H1 (cell line): ENCODE measurements around the gene CORO2B. TPM values are rescaled to one million over a fixed set of nuclear protein-coding genes. Genes with fewer than 3 reads are reported as not detected.

ENCODE experiments used
- CEBPB ChIP-seq: IDR thresholded peaks from 2 replicates; pipeline ENCODE4 v1.6.1; 2012; ENCODE audit warnings: low read depth, low read length
- EGR1 ChIP-seq: IDR thresholded peaks from 2 replicates; pipeline ENCODE4 v1.6.1; 2011; ENCODE audit warnings: low read depth, low read length, borderline replicate concordance
- NRF1 ChIP-seq: IDR thresholded peaks from 2 replicates; pipeline ENCODE4 v1.6.1; 2011; ENCODE audit warnings: mild to moderate bottlenecking, low read depth, low read length, improper control_type of control experiment
- RFX5 ChIP-seq: IDR thresholded peaks from 2 replicates; pipeline ENCODE4 v1.6.1; 2011; ENCODE audit warnings: low read depth, low read length, improper control_type of control experiment, borderline replicate concordance
- SIN3A ChIP-seq, 2 experiments: IDR thresholded peaks in 1 of 2; conservative IDR thresholded peaks in 1 of 2; 2 replicates each; pipeline ENCODE4 v1.6.1; 2011 to 2012; ENCODE audit warnings: low read length in 2 of 2, improper control_type of control experiment in 1 of 2, low read depth in 1 of 2, mild to moderate bottlenecking in 1 of 2
- SIX5 ChIP-seq: IDR thresholded peaks from 2 replicates; pipeline ENCODE4 v1.6.1; 2011; ENCODE audit warnings: mild to moderate bottlenecking, low read depth, low read length
- SP4 ChIP-seq: IDR thresholded peaks from 2 replicates; pipeline ENCODE4 v1.6.1; 2012; ENCODE audit warnings: low read length, inconsistent platforms
- SRF ChIP-seq: IDR thresholded peaks from 2 replicates; pipeline ENCODE4 v1.6.1; 2011; ENCODE audit warnings: mild to moderate bottlenecking, low read depth, low read length, moderate library complexity
- polyA plus RNA-seq, 7 experiments: library from polyadenylated mRNA; depleted of rRNA in 3 of 7; stranded (reverse) in 5 of 7; unstranded in 2 of 7; fragments of >200 nt in 5 of 7; fragments of 200-250 nt in 2 of 7; gene quantifications; 1 replicate in 5 of 7; 2 replicates in 1 of 7; 4 replicates in 1 of 7; pipeline versions ENCODE4 v1.2.1 to v1.2.3, GENCODE V29; 2011 to 2013; ENCODE audit warnings: missing spikeins in 2 of 7, mixed read lengths in 2 of 7
- total RNA-seq: library from RNA; stranded (reverse); fragmentation: NEBNext Ultra II Directional; extraction: Animal tissue kit (Norgen Biotek cat#: 25700); gene quantifications from 2 replicates; pipeline ENCODE4 v1.2.1, GENCODE V29; 2021
- TF ChIP-seq, protein P1 (sequence below): fragments of 300-600 bp; sonication (generic); IDR thresholded peaks from 2 replicates; pipeline ENCODE4 v1.7.1; 2012; ENCODE audit warnings: low read length, moderate library complexity, mild to moderate bottlenecking, inconsistent platforms; ENCODE audit not compliant: insufficient replicate concordance
- TF ChIP-seq, protein P2 (sequence below): IDR thresholded peaks from 2 replicates; pipeline ENCODE4 v1.6.1; 2011; ENCODE audit warnings: low read depth, mild to moderate bottlenecking, low read length; ENCODE audit not compliant: insufficient read depth

The CORO2B gene
- total and polyA plus RNA-seq, 2 of the 8 experiments (the other 6 are each of a cell fraction or from before 2014, with no cell fraction given): 3.4 to 6.7 TPM

DNA sequence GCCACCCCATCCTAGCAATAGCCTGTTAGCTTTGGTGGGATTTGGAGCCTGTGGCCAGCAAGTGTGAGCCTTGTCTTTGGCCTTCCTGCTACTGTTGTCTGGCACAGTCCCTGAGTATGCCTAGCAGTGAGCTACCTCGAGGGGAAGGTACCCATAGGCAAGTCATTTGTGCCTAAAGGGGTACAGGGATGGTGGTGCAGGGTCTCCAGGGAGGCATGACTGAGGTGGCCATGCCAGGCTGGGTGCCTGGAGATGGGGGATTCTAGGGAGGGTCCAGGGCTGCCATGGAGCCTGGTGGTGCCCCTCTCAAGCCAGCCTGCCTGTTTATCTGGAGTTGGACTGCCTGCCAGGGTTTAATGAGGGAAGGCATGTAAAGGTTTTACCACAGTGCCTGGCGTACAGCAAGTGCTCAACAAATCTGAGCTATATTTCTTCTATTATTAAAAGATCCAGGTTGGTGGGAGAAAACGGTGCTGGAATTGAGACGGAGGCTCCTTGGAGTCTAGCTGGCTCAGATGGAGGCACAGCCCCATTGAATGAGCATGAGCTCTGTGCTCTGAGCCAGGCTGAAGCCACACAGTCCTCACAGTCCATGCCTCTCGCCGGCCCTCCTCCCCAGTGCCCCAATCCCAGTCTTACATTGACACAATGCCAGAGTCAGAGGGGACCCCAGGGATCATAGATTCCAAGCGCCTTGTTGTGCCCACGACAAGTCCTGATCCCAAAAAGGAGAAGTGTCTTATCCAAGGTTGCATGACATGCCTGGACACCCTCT, 76.2 kb downstream of the CORO2B start (continued):
- TF ChIP-seq, protein P1, sequence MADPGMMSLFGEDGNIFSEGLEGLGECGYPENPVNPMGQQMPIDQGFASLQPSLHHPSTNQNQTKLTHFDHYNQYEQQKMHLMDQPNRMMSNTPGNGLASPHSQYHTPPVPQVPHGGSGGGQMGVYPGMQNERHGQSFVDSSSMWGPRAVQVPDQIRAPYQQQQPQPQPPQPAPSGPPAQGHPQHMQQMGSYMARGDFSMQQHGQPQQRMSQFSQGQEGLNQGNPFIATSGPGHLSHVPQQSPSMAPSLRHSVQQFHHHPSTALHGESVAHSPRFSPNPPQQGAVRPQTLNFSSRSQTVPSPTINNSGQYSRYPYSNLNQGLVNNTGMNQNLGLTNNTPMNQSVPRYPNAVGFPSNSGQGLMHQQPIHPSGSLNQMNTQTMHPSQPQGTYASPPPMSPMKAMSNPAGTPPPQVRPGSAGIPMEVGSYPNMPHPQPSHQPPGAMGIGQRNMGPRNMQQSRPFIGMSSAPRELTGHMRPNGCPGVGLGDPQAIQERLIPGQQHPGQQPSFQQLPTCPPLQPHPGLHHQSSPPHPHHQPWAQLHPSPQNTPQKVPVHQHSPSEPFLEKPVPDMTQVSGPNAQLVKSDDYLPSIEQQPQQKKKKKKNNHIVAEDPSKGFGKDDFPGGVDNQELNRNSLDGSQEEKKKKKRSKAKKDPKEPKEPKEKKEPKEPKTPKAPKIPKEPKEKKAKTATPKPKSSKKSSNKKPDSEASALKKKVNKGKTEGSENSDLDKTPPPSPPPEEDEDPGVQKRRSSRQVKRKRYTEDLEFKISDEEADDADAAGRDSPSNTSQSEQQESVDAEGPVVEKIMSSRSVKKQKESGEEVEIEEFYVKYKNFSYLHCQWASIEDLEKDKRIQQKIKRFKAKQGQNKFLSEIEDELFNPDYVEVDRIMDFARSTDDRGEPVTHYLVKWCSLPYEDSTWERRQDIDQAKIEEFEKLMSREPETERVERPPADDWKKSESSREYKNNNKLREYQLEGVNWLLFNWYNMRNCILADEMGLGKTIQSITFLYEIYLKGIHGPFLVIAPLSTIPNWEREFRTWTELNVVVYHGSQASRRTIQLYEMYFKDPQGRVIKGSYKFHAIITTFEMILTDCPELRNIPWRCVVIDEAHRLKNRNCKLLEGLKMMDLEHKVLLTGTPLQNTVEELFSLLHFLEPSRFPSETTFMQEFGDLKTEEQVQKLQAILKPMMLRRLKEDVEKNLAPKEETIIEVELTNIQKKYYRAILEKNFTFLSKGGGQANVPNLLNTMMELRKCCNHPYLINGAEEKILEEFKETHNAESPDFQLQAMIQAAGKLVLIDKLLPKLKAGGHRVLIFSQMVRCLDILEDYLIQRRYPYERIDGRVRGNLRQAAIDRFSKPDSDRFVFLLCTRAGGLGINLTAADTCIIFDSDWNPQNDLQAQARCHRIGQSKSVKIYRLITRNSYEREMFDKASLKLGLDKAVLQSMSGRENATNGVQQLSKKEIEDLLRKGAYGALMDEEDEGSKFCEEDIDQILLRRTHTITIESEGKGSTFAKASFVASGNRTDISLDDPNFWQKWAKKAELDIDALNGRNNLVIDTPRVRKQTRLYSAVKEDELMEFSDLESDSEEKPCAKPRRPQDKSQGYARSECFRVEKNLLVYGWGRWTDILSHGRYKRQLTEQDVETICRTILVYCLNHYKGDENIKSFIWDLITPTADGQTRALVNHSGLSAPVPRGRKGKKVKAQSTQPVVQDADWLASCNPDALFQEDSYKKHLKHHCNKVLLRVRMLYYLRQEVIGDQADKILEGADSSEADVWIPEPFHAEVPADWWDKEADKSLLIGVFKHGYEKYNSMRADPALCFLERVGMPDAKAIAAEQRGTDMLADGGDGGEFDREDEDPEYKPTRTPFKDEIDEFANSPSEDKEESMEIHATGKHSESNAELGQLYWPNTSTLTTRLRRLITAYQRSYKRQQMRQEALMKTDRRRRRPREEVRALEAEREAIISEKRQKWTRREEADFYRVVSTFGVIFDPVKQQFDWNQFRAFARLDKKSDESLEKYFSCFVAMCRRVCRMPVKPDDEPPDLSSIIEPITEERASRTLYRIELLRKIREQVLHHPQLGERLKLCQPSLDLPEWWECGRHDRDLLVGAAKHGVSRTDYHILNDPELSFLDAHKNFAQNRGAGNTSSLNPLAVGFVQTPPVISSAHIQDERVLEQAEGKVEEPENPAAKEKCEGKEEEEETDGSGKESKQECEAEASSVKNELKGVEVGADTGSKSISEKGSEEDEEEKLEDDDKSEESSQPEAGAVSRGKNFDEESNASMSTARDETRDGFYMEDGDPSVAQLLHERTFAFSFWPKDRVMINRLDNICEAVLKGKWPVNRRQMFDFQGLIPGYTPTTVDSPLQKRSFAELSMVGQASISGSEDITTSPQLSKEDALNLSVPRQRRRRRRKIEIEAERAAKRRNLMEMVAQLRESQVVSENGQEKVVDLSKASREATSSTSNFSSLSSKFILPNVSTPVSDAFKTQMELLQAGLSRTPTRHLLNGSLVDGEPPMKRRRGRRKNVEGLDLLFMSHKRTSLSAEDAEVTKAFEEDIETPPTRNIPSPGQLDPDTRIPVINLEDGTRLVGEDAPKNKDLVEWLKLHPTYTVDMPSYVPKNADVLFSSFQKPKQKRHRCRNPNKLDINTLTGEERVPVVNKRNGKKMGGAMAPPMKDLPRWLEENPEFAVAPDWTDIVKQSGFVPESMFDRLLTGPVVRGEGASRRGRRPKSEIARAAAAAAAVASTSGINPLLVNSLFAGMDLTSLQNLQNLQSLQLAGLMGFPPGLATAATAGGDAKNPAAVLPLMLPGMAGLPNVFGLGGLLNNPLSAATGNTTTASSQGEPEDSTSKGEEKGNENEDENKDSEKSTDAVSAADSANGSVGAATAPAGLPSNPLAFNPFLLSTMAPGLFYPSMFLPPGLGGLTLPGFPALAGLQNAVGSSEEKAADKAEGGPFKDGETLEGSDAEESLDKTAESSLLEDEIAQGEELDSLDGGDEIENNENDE: no peak
- TF ChIP-seq SRF (no peak), CEBPB (no peak), NRF1 (no peak), RFX5 (no peak), SIN3A (conservative IDR thresholded peaks at IDR 0.05 in 1 of 2, IDR thresholded peaks at IDR 0.05 in 1 of 2; ENCODE audit: low read depth in 1 of 2, low read length in 2 of 2) (no peak), SIX5 (no peak), EGR1 (no peak), SP4 (no peak)
- TF ChIP-seq, protein P2, sequence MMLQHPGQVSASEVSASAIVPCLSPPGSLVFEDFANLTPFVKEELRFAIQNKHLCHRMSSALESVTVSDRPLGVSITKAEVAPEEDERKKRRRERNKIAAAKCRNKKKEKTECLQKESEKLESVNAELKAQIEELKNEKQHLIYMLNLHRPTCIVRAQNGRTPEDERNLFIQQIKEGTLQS: no peak
